Suppressor macrophage treated with lipopolysaccharide for 1 hour (primary cell): Measurements from ENCODE around the gene MAD1L1.

Experiments used
- DNase-seq, 3 donors: peaks; one replicate each; pipeline ENCODE4 v3.0.0-alpha.2; 2020 to 2022

MAD1L1 gene

GRCh38 chr7:2241580-2242540 lies 9.1 kb upstream of the MAD1L1 start, which contains the start of the genes MRM2 and NUDT1:
Gene MRM2 (minus strand): TSS chr7:2242205. CDS start chr7:2242169, 36 bp downstream.
Gene NUDT1 (plus strand): TSS chr7:2242226. CDS start chr7:2244575, 2,349 bp downstream.
- peak; percentile 89 to 94 (median 91) for DNase-seq

- DNase-seq = no peak
Observed at GRCh38 chr7:2239242-2239641, 6.5 kb upstream of the MAD1L1 start.

- peak; percentile 91 to 95 (median 93) for DNase-seq
Observed at GRCh38 chr7:2237109-2237602, 4.4 kb upstream of the MAD1L1 start.

GRCh38 chr7:2233926-2234325 lies 1.2 kb upstream of the MAD1L1 start:
- DNase-seq = no peak

GRCh38 chr7:2231992-2232765 lies 566 bp downstream of the MAD1L1 start:
- peak; percentile 28 to 53 (median 36) for DNase-seq

- DNase-seq = no peak
Observed at GRCh38 chr7:2230882-2231281, 1.9 kb downstream of the MAD1L1 start.

- DNase-seq = no peak
Observed at GRCh38 chr7:2230226-2230625, 2.5 kb downstream of the MAD1L1 start.

GRCh38 chr7:2229467-2229866 lies 3.3 kb downstream of the MAD1L1 start:
- no peak for DNase-seq

- no peak for DNase-seq
Observed at GRCh38 chr7:2228921-2229320, 3.8 kb downstream of the MAD1L1 start.

GRCh38 chr7:2227699-2228098 lies 5.0 kb downstream of the MAD1L1 start:
- no peak for DNase-seq

GRCh38 chr7:2225830-2226229 lies 6.9 kb downstream of the MAD1L1 start:
- DNase-seq = no peak

GRCh38 chr7:2225336-2225735 lies 7.4 kb downstream of the MAD1L1 start:
- no peak for DNase-seq

GRCh38 chr7:2224934-2225333 lies 7.8 kb downstream of the MAD1L1 start:
- DNase-seq = no peak

- DNase-seq = no peak
Observed at GRCh38 chr7:2224491-2224928, 8.2 kb downstream of the MAD1L1 start.

GRCh38 chr7:2223321-2223720 lies 9.4 kb downstream of the MAD1L1 start:
- DNase-seq = no peak

- DNase-seq = no peak
Observed at GRCh38 chr7:2222516-2222915, 10.2 kb downstream of the MAD1L1 start.

- DNase-seq = no peak
Observed at GRCh38 chr7:2220954-2221353, 11.8 kb downstream of the MAD1L1 start.

GRCh38 chr7:2220506-2220905 lies 12.2 kb downstream of the MAD1L1 start:
- no peak for DNase-seq

GRCh38 chr7:2220030-2220429 lies 12.7 kb downstream of the MAD1L1 start:
- DNase-seq = no peak

- DNase-seq = no peak
Observed at GRCh38 chr7:2219606-2220005, 13.1 kb downstream of the MAD1L1 start.

- DNase-seq = no peak
Observed at GRCh38 chr7:2219136-2219535, 13.6 kb downstream of the MAD1L1 start.

- DNase-seq = no peak
Observed at GRCh38 chr7:2218444-2218785, 14.3 kb downstream of the MAD1L1 start.

- no peak for DNase-seq
Observed at GRCh38 chr7:2217716-2218443, 14.9 kb downstream of the MAD1L1 start.
